HG02642 (cell line): ENCODE data around the gene ZCWPW1.
"Not testable (repeated sequence)": the region's sequence is repeated elsewhere in the genome, so short reads cannot be mapped to it uniquely, and the experiment has no call there.

Source experiments
- ATAC-seq: cut with Tn5 transposase; IDR thresholded peaks from one replicate; pipeline ENCODE4 v1.9.1; 2021; ENCODE audit warnings: mild to moderate bottlenecking; ENCODE audit not compliant: unreplicated experiment, poor library complexity

Gene ZCWPW1

GRCh38 chr7:100407285-100408180 is 21.0 kb downstream of the ZCWPW1 start:
- ATAC-seq: peak; percentile 58

GRCh38 chr7:100406767-100407166 is 21.7 kb downstream of the ZCWPW1 start:
- ATAC-seq: no peak

GRCh38 chr7:100402241-100402640 is 26.3 kb downstream of the ZCWPW1 start:
- ATAC-seq: no peak

GRCh38 chr7:100401811-100402210 is 26.7 kb downstream of the ZCWPW1 start:
- no peak for ATAC-seq

GRCh38 chr7:100400656-100401055 is 27.8 kb downstream of the ZCWPW1 start:
- no peak for ATAC-seq

- no peak for ATAC-seq
These were observed 28.5 kb downstream of the ZCWPW1 start for GRCh38 chr7:100400041-100400440.

GRCh38 chr7:100398239-100398638 is 30.3 kb downstream of the ZCWPW1 start:
- no peak for ATAC-seq

GRCh38 chr7:100397315-100398081 is 31.0 kb downstream of the ZCWPW1 start:
- ATAC-seq: no peak

- peak; percentile 80 for ATAC-seq
These were observed 32.0 kb downstream of the ZCWPW1 start for GRCh38 chr7:100396421-100396982.

GRCh38 chr7:100394077-100394476 is 34.4 kb downstream of the ZCWPW1 start:
- ATAC-seq: no peak

GRCh38 chr7:100393233-100393905 is 35.1 kb downstream of the ZCWPW1 start:
- ATAC-seq: no peak

- ATAC-seq: no peak
These were observed 38.1 kb downstream of the ZCWPW1 start for GRCh38 chr7:100390286-100391009.

GRCh38 chr7:100389437-100390088 is 38.9 kb downstream of the ZCWPW1 start:
- no peak for ATAC-seq

- no peak for ATAC-seq
These were observed 40.8 kb downstream of the ZCWPW1 start for GRCh38 chr7:100387695-100388094.

- ATAC-seq: no peak
These were observed 41.6 kb downstream of the ZCWPW1 start for GRCh38 chr7:100386940-100387339.

- ATAC-seq: no peak
These were observed 43.7 kb downstream of the ZCWPW1 start for GRCh38 chr7:100384628-100385294.

GRCh38 chr7:100382234-100382853 is 46.2 kb downstream of the ZCWPW1 start:
- not testable (repeated sequence) for ATAC-seq

- ATAC-seq: not testable (repeated sequence)
These were observed 46.8 kb downstream of the ZCWPW1 start for GRCh38 chr7:100381531-100382233.
